HepG2 (cell line): ENCODE measurements around the gene SRC. TPM values are rescaled to one million over a fixed set of nuclear protein-coding genes. Genes with fewer than 3 reads are reported as not detected.

Experiments
- ATAC-seq: fragments of 200-7000 bp; cut with Tn5 transposase; 3 replicates; pipeline ENCODE4 v1.9.1; 2020; ENCODE audit warnings: mild to moderate bottlenecking, moderate library complexity
- BruUV-seq: library from RNA; stranded (reverse); fragments of 400-500 nt; replicated peaks from 2 replicates; lab custom pipeline; 2021; lab: Mats Ljungman, UMichigan
- CTCF ChIA-PET: fragments of 300-600 bp; formaldehyde crosslinking; extraction: SDS; loops from one replicate; lab custom pipeline; 2021; ENCODE audit warnings: low total read pairs, inconsistent platforms, low intra/inter-chr PET ratio; lab: Yijun Ruan, JAX
- POLR2A ChIA-PET: fragments of 350-600 bp; sonication (Branson Sonifier 250); formaldehyde crosslinking; loops from one replicate; lab custom pipeline; 2020; ENCODE audit warnings: antibody characterized with exemption, inconsistent platforms; lab: Yijun Ruan, JAX
- DNase-seq: peaks from one replicate; pipeline ENCODE4 v3.0.0-alpha.2; 2015; ENCODE audit warnings: low spot score
- FAIRE-seq: peaks from 3 replicates; lab custom pipeline; 2011; peaks lifted over from hg19 to GRCh38; lab: Jason Lieb, UNC
- H2AFZ ChIP-seq: one replicate; pipeline ENCODE4 v1.6.1; 2011; ENCODE audit warnings: low read length, inconsistent platforms
- H3K27ac ChIP-seq: fragments of 300-600 bp; 3 replicates; pipeline ENCODE4 v1.8.0; 2011; ENCODE audit warnings: mixed run types, mild to moderate bottlenecking, mixed read lengths, low read length, inconsistent platforms; ENCODE audit not compliant: insufficient read depth; ENCODE audit errors: extremely low read length
- H3K27me3 ChIP-seq, 2 experiments: fragments of 200-600 bp in 1 of 2; 2 replicates in 1 of 2; 3 replicates in 1 of 2; pipeline versions ENCODE4 v1.6.0 to v1.8.0; 2011; ENCODE audit warnings: low read length in 2 of 2, mild to moderate bottlenecking in 2 of 2, moderate library complexity in 2 of 2, inconsistent platforms in 1 of 2; ENCODE audit not compliant: insufficient read depth in 2 of 2, control insufficient read depth in 1 of 2
- H3K36me3 ChIP-seq, 2 experiments: fragments of 200-600 bp in 1 of 2; replicated peaks in 1 of 2; 2 replicates in 1 of 2; 3 replicates in 1 of 2; pipeline versions ENCODE4 v1.5.1 to v1.8.0; 2011; ENCODE audit warnings: low read length in 2 of 2, inconsistent platforms in 1 of 2; ENCODE audit not compliant: insufficient read depth in 2 of 2, control insufficient read depth in 1 of 2
- H3K4me1 ChIP-seq: 2 replicates; pipeline ENCODE4 v1.5.1; 2012; ENCODE audit warnings: low read length, inconsistent platforms; ENCODE audit not compliant: insufficient read depth
- H3K4me2 ChIP-seq: 2 replicates; pipeline ENCODE4 v1.6.0; 2011; ENCODE audit warnings: low read depth, low read length, inconsistent platforms
- H3K4me3 ChIP-seq, 3 experiments: fragments of 200-600 bp in 1 of 3; sonication (generic), shearing (Covaris generic) in 1 of 3; replicated peaks in 1 of 3; 2 replicates each; pipeline ENCODE4 v1.5.1; 2011 to 2016; ENCODE audit warnings: low read length in 3 of 3, inconsistent platforms in 2 of 3, low read depth in 2 of 3, mild to moderate bottlenecking in 2 of 3, control low read depth in 1 of 3, mixed read lengths in 1 of 3; ENCODE audit not compliant: insufficient read depth in 1 of 3
- H3K79me2 ChIP-seq: one replicate; pipeline ENCODE4 v1.6.1; 2011; ENCODE audit warnings: low read length, inconsistent platforms; ENCODE audit not compliant: insufficient read depth
- H3K9ac ChIP-seq: 2 replicates; pipeline ENCODE4 v1.6.0; 2011; ENCODE audit warnings: mild to moderate bottlenecking, low read depth, low read length, inconsistent platforms; ENCODE audit not compliant: insufficient read depth
- H3K9me3 ChIP-seq: 2 replicates; pipeline ENCODE4 v1.5.1; 2012; ENCODE audit warnings: mild to moderate bottlenecking, low read length
- H4K20me1 ChIP-seq: 2 replicates; pipeline ENCODE4 v1.6.0; 2011; ENCODE audit warnings: inconsistent platforms, mild to moderate bottlenecking, low read length, moderate library complexity; ENCODE audit not compliant: insufficient read depth
- ATF7 ChIP-seq, 2 experiments: fragments of 450-650 bp in 1 of 2; sonication (generic) in 1 of 2; formaldehyde crosslinking in 1 of 2; IDR thresholded peaks; 2 replicates each; pipeline versions ENCODE4 v1.4.0 to v1.6.1; 2016 to 2020; ENCODE audit warnings: antibody characterized with exemption in 1 of 2, mild to moderate bottlenecking in 1 of 2, missing genetic modification reagents in 1 of 2
- BORCS8-MEF2B ChIP-seq: sonication (generic); formaldehyde crosslinking; IDR thresholded peaks from 2 replicates; pipeline ENCODE4 v1.8.0; 2022; ENCODE audit warnings: mild to moderate bottlenecking, missing genetic modification reagents
- BRCA1 ChIP-seq: sonication (generic); formaldehyde crosslinking; IDR thresholded peaks from 2 replicates; pipeline ENCODE4 v1.4.0; 2020; ENCODE audit warnings: missing genetic modification reagents
- CC2D1A ChIP-seq: sonication (generic); formaldehyde crosslinking; IDR thresholded peaks from 2 replicates; pipeline ENCODE4 v1.8.1; 2023; ENCODE audit warnings: mild to moderate bottlenecking, missing genetic modification reagents
- KIAA2018 ChIP-seq: sonication (generic); formaldehyde crosslinking; IDR thresholded peaks from 2 replicates; pipeline ENCODE4 v1.5.0; 2020; ENCODE audit warnings: mild to moderate bottlenecking, missing genetic modification reagents, borderline replicate concordance
- KLF15 ChIP-seq: sonication (generic); formaldehyde crosslinking; IDR thresholded peaks from 2 replicates; pipeline ENCODE4 v1.8.1; 2023; ENCODE audit warnings: borderline replicate concordance, mild to moderate bottlenecking, inconsistent platforms, missing genetic modification reagents, mixed read lengths
- LCORL ChIP-seq, 2 experiments: fragments of 450-650 bp in 1 of 2; sonication (generic) in 1 of 2; formaldehyde crosslinking in 1 of 2; IDR thresholded peaks; 2 replicates each; pipeline versions ENCODE4 v1.5.0 to v1.6.1; 2017 to 2020; ENCODE audit warnings: antibody characterized with exemption in 1 of 2, missing genetic modification reagents in 1 of 2
- SAP130 ChIP-seq: IDR thresholded peaks from 2 replicates; pipeline ENCODE4 v1.6.1; 2016; ENCODE audit warnings: low read depth
- ZNF207 ChIP-seq: fragments of 450-650 bp; IDR thresholded peaks from 2 replicates; pipeline ENCODE4 v1.6.1; 2016; ENCODE audit warnings: antibody characterized with exemption, borderline replicate concordance
- ZNF343 ChIP-seq: sonication (generic); formaldehyde crosslinking; IDR thresholded peaks from 2 replicates; pipeline ENCODE4 v1.4.0; 2020; ENCODE audit warnings: mild to moderate bottlenecking, missing genetic modification reagents
- ZNF44 ChIP-seq: sonication (generic); formaldehyde crosslinking; IDR thresholded peaks from 2 replicates; pipeline ENCODE4 v1.5.1; 2020; ENCODE audit warnings: mild to moderate bottlenecking, missing genetic modification reagents
- ZNF629 ChIP-seq: sonication (generic); formaldehyde crosslinking; conservative IDR thresholded peaks from 2 replicates; pipeline ENCODE4 v1.5.0; 2020; ENCODE audit warnings: missing genetic modification reagents
- WGBS: methylation state at CpG from one replicate; pipeline ENCODE4 v1.1.6; 2017; ENCODE audit warnings: low lambda C conversion rate; 5-methylcytosine and 5-hydroxymethylcytosine counted together
- in situ Hi-C: cut with HindIII; loops from 2 replicates; pipeline ENCODE4 v1.10.0; 2017; ENCODE audit warnings: low pct_unique_long_range_greater_than_20kb; ENCODE audit not compliant: extremely low pct_ligation_motif_present
- intact Hi-C: fragments of 100-400 bp; cut with micrococcal nuclease; formaldehyde crosslinking; loops from one replicate; pipeline ENCODE4 v1.10.0; 2022; ENCODE audit not compliant: unreplicated experiment
- polyA plus RNA-seq, 8 experiments: library from polyadenylated mRNA; depleted of rRNA in 3 of 8; stranded (reverse) in 7 of 8; unstranded in 1 of 8; fragments of >200 nt; fragmentation: Illumina TruSeq in 4 of 8; extraction: Trizol in 4 of 8; gene quantifications; 2 replicates each; pipeline versions ENCODE4 v1.2.1 to v1.2.3, GENCODE V29; 2011 to 2016; ENCODE audit warnings: low read depth in 4 of 8, missing spikeins in 1 of 8, mixed read lengths in 1 of 8; ENCODE audit not compliant: insufficient read depth in 1 of 8
- total RNA-seq, 5 experiments: library from RNA; depleted of rRNA; stranded (reverse); fragments of >200 nt; fragmentation: Illumina TruSeq; extraction: Trizol; gene quantifications; 2 replicates each; pipeline ENCODE4 v1.2.3, GENCODE V29; 2016; ENCODE audit warnings: low read depth in 1 of 5
- TF ChIP-seq, protein P1 (sequence below): sonication (generic); formaldehyde crosslinking; IDR thresholded peaks from 2 replicates; pipeline ENCODE4 v1.8.1; 2023; ENCODE audit warnings: missing genetic modification reagents, inconsistent platforms, borderline replicate concordance
- TF ChIP-seq, protein P2 (sequence below): sonication (generic); formaldehyde crosslinking; conservative IDR thresholded peaks from 2 replicates; pipeline ENCODE4 v1.4.0; 2020; ENCODE audit warnings: missing genetic modification reagents

SRC gene
- total and polyA plus RNA-seq, 2 of the 13 experiments (the other 11 are each of a cell fraction or from before 2014, with no cell fraction given): 54.7 to 192 TPM

DNA sequence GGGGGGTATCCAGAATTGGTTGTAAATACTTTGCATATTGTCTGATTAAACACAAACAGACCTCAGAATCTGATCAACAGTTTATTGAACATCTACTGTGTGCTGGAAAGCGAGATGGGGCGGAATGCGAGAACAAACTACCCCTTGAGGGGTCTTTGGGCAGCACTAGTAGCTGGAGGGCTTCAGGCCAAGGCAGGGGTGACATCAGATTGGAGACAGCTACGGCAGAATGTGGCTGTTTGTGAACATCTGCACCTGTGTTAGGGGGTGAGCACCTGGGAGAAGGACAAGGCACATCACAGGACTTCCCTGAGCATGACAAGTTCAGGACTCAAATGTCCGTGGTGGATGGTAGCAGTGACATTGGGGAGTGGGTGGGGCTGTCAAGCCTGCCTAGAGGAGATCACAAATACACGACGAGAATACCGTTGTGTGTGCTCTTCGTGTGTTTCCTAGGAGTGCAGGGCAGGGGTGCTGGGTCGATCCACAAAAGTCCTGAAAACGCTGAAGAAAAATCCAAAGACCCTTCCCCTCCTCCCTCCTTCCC is 59.5 kb downstream of the SRC start:
- Histone ChIP-seq H3K4me3 (no peak overlapping the region), H2AFZ (no peak overlapping the region), H4K20me1 (no peaks in the 10 kb centered on the region), H3K9me3 (no peaks in the 10 kb centered on the region), H3K4me1 (peaks cover 35% of the 10 kb centered on the region), H3K79me2 (no peaks in the 10 kb centered on the region), H3K4me2 (no peak overlapping the region), H3K27ac (no peak overlapping the region), H3K27me3 (peaks cover 5 to 35% of the 10 kb centered on the region in 2 experiments), H3K36me3 (peaks cover 16 to 28% of the 10 kb centered on the region in 2 experiments), H3K9ac (no peak overlapping the region)
- TSS peak; percentile 9 for BruUV-seq
- ChIA-PET POLR2A (no interaction called here), CTCF (no interaction called here)
- 77% methylated on average over 11 of the region's 11 CpGs for whole genome bisulfite sequencing
- ATAC-seq: no peak
- intact Hi-C loops (no loop called here), in situ Hi-C loops (loop anchor here (5.0 kb wide), 1 partner anchor 122 kb away; the partner anchor contains the start of gene BLCAP)
- DNase-seq: no peak
- no peak for FAIRE-seq
- TF ChIP-seq LCORL (IDR thresholded peaks at IDR 0.05) (no peak), LCORL (CRISPR knock-in tag; IDR thresholded peaks at IDR 0.05) (no peak), KLF15 (CRISPR knock-in tag) (no peak), ZNF44 (no peak), ZNF207 (no peak), BORCS8-MEF2B (no peak), ATF7 (IDR thresholded peaks at IDR 0.05) (no peak), ATF7 (CRISPR knock-in tag; IDR thresholded peaks at IDR 0.05) (no peak), SAP130 (no peak), CC2D1A (CRISPR knock-in tag) (no peak), ZNF629 (CRISPR knock-in tag) (no peak), BRCA1 (CRISPR knock-in tag) (no peak), ZNF343 (CRISPR knock-in tag) (no peak), KIAA2018 (CRISPR knock-in tag) (no peak)
- TF ChIP-seq, protein P1, sequence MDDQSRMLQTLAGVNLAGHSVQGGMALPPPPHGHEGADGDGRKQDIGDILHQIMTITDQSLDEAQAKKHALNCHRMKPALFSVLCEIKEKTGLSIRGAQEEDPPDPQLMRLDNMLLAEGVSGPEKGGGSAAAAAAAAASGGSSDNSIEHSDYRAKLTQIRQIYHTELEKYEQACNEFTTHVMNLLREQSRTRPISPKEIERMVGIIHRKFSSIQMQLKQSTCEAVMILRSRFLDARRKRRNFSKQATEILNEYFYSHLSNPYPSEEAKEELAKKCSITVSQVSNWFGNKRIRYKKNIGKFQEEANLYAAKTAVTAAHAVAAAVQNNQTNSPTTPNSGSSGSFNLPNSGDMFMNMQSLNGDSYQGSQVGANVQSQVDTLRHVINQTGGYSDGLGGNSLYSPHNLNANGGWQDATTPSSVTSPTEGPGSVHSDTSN: no peak
- TF ChIP-seq, protein P2, sequence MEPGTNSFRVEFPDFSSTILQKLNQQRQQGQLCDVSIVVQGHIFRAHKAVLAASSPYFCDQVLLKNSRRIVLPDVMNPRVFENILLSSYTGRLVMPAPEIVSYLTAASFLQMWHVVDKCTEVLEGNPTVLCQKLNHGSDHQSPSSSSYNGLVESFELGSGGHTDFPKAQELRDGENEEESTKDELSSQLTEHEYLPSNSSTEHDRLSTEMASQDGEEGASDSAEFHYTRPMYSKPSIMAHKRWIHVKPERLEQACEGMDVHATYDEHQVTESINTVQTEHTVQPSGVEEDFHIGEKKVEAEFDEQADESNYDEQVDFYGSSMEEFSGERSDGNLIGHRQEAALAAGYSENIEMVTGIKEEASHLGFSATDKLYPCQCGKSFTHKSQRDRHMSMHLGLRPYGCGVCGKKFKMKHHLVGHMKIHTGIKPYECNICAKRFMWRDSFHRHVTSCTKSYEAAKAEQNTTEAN (CRISPR knock-in tag): no peak
